Stimulated activated CD4-positive, alpha-beta T cell treated with anti-CD3 and anti-CD28 coated beads, Interleukin-1b, Interleukin-23, amount 100 ng/mL, for 48 hours (primary cell): ENCODE measurements around the gene PTEN.
"Not testable (repeated sequence)": the region's sequence is repeated elsewhere in the genome, so short reads cannot be mapped to it uniquely, and the experiment has no call there.

ENCODE experiments used
- DNase-seq: peaks from one replicate; pipeline ENCODE4 v3.0.0-alpha.2; 2020

The PTEN gene

DNA sequence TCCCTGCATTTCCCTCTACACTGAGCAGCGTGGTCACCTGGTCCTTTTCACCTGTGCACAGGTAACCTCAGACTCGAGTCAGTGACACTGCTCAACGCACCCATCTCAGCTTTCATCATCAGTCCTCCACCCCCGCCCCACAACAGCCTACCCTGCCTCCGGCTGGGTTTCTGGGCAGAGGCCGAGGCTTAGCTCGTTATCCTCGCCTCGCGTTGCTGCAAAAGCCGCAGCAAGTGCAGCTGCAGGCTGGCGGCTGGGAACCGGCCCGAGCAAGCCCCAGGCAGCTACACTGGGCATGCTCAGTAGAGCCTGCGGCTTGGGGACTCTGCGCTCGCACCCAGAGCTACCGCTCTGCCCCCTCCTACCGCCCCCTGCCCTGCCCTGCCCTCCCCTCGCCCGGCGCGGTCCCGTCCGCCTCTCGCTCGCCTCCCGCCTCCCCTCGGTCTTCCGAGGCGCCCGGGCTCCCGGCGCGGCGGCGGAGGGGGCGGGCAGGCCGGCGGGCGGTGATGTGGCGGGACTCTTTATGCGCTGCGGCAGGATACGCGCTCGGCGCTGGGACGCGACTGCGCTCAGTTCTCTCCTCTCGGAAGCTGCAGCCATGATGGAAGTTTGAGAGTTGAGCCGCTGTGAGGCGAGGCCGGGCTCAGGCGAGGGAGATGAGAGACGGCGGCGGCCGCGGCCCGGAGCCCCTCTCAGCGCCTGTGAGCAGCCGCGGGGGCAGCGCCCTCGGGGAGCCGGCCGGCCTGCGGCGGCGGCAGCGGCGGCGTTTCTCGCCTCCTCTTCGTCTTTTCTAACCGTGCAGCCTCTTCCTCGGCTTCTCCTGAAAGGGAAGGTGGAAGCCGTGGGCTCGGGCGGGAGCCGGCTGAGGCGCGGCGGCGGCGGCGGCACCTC, at the start of gene PTEN, which contains the start of gene KLLN:
Gene PTEN (plus strand): TSS at position 573 of the 891 bp plus-strand sequence. CDS start 845 bp downstream, outside the sequence.
Gene KLLN (minus strand): TSS at position 481 of the 891 bp plus-strand sequence. CDS start 1,046 bp downstream, outside the sequence.
- DNase-seq = peak; percentile 83

DNA sequence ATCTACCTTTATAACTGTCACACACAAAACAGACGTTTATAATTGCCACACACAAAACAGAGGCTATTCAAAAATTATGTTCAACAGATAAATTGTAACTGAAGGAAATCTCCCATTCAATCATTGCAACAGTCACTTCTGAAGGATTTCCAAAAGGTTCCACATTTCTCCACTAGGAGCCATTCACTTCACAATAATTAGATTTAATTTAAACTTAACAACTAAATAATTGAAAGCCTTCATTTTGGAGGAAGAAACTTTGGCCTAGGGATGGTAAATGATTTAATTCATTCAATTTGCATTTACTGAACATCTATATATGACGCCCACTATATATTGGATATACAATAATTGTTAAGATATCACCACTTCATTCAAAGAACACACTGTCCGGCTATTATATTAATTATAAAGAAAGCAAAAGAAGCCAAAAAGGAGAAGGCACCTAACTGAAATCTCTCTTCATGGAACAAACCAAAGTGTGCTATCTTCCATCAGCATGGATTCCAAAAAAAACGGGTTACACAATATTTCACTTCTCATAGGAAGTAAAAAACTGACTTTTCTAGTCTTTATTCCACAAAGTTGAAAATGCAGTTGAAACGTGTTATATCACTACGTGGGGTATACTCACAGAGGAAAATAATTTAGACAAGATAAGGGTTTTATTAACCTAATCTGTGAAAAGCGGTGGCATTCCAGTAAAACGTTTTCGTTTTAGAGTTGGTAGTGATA, 47.1 kb upstream of the PTEN start:
- DNase-seq = no peak

DNA sequence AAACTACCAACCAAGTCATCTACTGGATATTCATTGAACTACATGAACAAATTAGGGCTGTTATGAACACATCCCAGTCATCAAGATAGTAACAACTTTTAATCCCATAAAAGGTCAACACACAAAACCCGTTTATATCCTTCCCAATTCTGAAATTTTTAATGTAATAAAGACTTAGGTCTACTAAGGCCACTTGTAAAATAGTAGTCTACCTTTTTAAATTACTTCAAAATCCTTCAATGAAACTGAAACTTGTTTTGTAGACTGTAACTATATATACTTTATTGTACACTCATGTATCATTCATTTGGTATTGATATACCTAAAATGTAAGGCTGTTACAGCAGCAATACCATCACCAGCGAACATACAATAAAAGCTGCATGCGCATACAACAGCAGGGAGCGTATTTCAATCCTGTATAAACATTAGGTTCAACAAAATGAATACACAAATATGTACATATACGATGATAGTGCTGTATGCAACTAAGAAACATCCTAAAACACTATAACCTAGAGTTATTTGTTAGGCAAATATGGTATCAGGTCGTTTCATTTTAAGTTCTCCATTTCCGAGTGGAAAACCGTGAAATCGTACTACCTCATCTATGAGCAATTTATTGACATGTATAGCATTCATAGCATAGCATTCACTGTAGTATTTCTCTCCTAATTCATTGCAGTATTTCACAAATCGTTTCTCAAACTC, 46.4 kb upstream of the PTEN start:
- DNase-seq = no peak

DNA sequence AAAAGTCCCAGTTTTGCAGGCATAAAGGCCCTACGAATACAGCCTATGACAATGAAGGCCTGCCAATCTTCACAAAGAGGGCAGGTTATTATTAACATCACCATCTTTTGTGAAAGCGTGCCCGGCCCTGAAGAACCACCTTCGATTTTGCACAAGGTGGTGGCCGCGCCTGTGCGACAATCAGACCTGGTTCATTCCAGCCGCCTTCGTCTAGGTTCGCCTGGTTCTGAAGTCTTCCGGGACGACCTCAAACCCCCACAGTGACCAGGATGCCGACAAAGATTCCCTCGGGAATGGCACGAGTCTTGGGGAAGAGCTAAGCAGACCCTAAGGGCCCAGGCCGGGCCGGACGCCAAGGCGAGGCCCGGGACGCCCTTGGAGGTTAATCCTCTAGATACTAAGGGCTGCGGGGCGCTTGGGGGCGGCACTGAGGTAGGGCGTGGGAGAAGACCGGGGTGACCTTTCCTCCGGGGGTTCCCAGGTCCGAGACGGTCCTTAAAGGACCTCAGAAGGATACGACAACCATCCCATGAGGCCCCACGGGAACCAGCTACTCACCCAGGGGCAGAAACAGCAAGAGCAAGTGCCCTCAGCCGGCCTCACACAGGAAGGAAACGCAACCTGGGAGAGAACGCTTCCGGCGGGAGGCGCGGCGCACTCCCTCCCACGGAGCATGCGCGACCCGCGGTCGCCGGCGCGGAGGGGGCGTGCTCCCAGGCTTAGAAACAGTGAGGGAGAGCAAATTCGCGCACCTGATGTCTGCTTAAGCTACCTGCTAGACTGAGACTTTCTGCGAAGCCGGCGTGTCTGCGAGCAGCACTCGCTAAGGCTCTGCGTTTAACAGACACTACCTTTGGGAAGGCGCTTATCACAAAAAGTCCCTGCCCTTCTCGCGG, 45.6 kb upstream of the PTEN start, which contains the start of gene ATAD1:
Gene ATAD1 (minus strand): TSS at position 618 of the 896 bp plus-strand sequence. CDS start 3,627 bp downstream, outside the sequence.
- peak; percentile 88 for DNase-seq

DNA sequence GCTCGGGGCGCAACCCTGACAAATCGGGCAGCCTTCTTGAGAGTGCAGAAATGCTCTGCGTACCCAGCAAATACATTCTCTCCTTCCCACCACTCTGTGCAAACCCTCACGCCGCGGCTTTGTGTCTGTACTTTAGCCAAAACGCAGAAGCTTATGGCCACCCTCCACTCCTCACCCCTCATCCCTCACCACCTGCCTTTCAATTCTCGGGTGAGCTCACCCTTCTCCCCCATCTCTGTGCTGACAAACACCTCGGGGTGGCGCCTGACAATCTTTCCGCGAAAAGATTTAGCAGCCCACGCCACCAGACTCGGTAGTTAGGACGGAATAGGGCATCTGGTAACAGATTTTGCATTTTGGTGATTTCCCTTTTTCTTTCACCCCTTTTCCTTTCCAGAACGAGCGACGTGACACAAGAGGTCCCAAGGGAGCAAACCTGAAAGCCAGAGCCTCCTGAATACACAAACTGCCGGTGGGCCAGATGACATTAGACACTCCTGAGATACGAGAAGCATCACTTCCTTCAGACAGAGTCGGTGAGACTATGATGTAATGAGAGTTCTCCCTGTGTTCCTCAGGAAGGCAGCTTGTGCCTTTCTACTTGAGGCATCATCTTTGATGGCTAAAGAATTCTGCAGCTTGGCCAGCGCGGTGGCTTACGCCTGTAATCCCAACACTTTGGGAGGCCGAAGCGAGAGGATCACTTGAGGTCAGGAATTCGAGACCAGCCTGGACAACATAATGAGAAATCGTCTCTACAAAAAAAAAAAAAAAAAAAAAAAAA, 44.7 kb upstream of the PTEN start:
- peak; percentile 64 for DNase-seq

DNA sequence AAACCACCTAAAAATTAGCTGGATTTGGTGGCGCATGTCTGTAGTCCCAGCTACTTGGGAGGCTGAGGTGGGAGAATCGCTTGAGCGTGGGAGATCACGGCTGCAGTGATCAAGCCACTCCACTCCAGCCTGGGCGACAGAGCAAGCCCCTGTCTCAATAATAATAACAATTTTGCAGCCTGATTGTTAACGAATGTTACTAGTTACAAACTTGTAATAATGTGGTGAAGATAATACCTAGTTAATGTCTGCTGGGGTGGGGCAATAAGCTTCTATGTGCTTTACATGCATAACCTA, 44.2 kb upstream of the PTEN start:
- no peak for DNase-seq

DNA sequence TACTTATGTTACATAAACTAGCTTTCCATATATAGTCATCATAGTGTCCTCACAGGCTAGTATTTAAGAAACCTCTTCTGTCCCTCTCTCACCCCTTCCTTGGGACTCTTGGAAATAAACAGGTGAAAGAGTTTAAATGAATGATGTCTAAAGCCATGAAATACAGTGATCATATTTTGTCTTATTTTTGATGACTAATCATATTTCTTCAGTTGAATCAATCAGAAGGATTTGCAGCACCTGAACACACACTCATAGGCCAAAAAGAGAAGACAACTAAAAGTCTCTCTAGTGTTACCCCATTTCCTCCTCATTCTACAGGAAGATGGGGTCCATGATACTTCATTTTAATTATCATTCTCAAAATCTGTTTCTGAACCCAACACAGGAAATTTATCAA, 36.8 kb upstream of the PTEN start:
- DNase-seq = no peak

DNA sequence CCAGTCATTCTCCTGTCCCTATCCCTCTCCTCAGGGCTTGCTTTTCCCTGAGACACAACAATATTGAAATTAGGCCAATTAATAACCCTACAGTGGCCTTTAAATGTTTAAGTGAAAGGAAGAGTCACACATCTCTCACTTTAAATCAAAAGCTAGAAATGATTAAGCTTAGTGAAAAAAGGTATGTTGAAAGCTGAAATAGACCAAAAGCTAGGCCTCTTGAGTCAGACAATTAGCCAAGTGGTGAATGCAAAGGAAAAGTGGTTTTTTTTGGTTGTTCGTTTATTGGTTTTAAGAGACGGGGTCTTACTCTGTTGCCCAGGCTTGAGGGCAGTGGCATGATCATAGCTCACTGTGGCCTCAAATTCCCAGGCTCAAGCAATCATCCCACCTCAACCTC, 35.7 kb upstream of the PTEN start:
- no peak for DNase-seq

DNA sequence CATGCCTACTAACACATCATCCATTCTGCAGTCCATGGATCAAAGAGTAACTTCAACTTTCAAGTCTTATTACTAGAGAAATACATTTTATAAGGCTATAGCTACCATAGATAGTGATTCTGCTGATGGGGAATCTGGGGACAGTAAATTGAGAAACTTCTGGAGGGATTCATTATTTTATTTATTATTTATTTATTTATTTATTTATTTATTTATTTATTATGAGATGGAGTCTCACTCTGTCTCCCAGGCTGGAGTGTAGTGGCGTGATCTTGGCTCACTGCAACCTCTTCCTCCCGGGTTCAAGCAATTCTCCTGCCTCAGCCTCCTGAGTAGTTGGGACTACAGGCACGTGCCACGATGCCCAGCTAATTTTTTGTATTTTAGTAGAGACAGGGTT, 34.4 kb upstream of the PTEN start:
- DNase-seq = not testable (repeated sequence)

DNA sequence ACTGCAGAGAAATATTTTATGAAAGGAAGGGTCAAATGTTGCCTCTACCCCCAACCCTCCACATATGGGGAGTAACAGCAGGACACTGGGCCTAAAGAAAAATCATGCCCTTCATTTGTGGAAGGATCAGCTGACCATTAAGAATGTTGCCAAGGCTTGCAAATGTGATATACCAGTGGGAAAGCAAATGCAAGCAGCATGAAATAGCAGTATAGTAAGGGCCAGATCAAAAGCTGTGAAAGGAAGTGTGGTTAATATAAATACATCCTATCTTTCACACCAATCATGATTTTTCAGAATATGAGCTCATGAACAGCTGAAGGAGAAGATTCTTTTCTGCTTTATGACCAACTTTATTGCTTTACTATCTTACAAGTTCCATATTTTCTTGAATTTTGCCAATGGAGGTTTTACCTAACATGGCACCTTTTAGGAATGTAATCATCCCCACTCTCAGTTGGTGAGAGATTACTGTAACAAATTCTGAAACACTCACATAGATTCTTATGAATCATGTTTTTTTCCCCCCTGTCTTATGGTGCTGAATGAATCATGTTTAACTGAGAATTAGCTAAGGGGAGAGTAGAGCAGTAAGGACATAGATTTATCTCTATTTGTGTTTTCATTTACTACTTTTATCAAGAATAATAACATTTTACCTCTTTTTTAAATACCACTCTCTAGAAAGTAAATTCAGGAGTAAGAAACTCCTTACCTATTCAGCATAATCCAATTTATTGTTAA, 33.3 kb upstream of the PTEN start:
- DNase-seq = no peak

DNA sequence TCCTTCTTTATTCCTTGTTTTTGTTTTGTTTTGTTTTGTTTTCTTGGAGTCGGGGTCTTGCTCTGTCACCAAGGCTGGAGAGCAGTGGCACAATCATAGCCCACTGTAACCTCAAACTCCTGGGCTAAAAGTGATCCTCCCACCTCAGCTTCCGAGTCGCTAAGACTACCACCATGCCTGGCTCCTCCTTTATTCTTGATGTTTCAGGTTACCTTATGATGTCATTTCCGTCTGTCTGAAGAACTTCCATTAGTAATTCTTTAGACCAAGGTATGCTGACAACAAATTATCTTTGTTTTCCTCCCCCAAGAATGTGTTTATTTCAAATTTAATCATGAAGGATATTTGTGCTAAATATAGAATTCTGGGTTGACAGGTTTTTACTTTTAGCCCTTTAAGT, 27.3 kb upstream of the PTEN start:
- DNase-seq = no peak

DNA sequence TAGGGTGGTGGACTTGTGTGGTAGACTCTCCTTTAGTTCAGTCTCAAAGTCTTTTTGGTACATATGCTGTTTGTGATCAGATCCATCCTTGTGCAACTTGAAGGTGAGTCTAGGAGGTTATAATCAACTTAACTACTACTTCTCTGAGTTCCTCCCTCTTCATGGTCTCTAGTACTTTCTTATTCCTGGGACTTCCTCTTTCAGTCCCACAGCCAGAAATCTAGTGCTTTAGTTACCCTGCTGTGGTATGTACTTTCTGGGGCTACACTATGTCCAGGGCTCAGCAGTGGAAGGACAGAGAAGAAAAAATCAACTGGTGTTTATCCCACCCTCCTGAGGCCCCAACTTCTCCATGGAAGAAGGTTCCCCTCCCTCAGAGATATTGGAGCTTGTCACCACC, 26.0 kb upstream of the PTEN start:
- no peak for DNase-seq

DNA sequence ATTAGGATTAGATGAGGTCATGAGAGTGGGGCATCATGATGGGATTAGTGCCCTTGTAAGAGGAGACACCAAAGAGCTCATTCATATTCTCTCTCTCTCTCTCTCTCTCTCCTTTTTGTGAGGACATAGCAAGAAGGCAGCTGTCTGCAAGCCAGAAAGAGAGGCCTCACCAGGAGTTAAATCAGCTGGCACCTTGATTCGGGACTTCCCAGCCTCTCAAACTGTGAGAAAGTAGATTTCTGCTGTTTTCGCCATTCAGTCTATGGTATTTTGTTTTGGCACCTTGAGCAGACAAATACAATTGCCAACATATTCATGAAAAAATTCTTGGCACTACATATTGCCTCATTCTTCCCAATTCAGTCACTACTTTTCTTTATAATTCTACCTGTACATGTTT, 24.8 kb upstream of the PTEN start:
- DNase-seq = no peak

DNA sequence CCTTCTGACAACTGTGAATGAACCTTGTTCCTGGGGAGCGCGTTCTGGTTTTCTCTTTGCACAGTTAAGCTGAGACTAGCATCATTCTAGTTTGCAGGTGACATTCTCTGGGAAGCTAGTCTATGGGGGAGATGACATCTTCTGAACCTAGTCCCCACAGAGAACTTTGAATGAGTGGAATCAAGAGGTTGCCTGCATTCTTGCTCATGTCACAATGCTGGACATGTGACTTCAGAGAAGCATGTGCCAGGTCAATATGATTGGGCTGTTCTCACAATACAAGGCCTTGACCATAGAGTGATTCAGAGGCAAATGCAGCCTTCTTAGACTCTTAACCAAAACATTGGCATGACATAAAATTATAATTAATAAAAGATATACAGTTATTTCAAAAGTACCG, 22.2 kb upstream of the PTEN start:
- DNase-seq = no peak

DNA sequence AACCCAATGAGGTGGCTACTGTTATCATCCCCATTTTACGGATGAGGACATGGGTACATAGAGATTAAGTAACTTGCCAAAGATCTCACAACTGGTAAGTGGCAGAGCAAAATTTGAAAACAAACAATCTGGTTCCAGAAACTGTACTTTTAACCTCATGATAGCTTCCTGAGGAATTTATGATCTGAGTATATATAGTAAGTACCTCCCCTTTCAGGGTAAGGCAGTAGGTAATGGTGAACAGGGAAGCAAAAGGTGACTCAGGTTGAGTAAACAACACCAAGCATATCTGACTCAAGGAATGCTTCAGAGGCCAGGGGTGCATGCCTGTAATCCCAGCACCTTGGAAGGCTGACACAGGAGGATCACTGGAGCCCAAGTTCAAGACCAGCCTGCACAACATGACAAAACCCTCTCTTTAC, 21.2 kb upstream of the PTEN start:
- no peak for DNase-seq

DNA sequence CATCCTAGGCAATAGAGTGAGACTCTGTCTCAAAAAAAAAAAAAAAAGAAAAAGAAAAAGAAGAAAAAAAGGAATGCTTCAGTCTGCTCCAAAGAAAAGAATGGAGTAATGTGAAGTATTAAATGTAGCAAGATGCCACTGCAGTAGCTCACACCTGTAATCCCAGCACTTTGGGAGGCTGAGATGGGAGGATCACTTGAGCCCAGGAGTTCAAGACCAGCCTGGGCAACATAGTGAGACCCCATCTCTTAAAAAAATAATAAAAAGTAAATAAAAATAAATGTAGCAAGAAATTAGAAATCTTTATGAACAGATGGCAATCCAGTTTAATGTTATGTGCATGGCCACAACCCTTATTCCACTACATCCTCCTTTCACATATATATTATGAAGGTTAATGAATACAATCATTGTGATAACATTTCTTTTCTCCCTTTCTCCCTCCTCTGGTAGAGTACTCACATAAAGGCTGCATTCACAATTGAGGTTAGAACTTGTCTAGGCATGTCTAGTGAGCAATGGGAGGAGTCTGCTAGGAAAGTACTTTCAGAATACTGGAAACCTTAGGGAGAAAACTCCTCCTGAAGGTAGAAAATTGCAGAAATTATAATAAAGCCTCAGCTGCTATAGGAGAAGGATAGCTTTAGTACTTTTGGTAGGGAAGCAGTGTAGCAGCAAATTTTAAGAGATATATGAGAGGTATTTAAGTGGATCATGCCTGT, 20.5 kb upstream of the PTEN start:
- DNase-seq = no peak

DNA sequence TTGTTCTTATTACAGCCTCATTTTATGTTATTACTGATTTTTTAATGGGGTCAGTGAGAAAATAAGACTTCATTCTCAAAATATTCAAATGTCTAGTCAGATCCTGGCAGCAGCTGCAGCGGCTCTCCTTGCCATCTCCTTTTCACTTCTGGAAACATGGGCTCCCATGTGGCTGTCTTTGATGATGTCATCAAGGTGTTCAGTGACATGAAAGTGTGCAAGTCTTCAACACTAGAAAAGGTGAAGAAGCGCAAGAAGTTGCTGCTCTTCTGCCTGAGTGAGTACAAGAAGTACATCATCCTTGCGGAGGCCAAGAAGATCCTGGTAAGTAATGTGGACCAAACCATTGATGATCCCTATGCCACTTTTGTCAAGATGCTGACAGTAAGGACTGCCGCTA, 19.7 kb upstream of the PTEN start:
- no peak for DNase-seq

DNA sequence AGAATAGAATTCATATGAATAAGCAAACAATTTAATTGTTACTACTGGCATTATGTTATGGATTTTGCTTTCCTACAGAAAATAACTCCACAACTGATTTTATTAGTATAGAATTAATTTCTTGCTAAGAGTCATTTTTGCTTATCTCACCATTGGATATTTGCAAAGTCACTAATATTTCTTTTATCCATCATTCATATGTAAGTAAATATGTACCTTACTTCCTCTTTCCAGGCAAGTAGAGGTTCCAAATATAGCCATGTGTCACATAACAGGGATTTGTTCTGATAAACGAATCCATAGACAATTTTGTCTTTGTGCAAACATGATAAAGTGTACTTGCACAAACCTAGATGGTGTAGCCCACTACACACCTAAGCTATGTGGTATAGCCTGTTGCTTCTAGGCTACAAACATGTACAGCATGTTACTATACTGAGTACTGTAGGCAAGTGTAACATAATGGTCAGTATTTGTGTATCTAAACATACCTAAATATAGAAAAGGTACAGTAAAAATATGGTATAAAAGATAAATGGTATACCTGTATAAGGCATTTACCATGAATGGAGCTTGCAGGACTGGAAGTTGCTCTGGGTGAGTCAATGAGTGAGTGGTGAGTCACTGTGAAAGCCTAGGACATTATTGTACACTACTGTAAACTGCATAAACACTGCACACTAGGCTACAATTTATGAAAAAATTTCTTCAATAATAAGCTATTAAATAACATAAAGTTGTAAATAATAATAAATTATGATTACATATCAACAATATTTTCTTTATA, 18.4 kb upstream of the PTEN start:
- no peak for DNase-seq

DNA sequence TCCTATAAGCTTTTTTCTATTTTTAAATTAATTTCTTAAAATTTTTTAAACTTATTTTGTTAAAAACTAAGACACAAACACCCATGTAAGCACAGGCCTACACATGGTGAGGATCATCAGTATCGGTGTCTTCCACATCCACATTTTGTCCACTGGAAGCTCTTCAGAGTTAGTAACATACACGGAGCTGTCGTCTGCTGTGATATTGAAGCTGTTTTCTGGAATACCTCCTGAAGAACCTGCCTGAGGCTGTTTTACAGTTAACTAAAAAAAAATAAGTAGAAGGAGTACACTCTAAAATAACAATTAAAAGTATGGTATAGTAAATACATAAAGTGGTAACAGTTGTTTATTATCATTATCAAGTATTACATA, 17.8 kb upstream of the PTEN start:
- no peak for DNase-seq
